Measurements from ENCODE around the gene TMEM147.

TMEM147 gene

GRCh38 chr19:35556025-35556590, 10.7 kb downstream of the TMEM147 start:
- no peak overlapping the region for H3K4me3 ChIP-seq (replicated peaks; ENCODE audit: low read depth, low read length)
- H3K27me3 ChIP-seq (replicated peaks; ENCODE audit: control insufficient read depth, insufficient read depth, low read length), result no peaks in the 10 kb centered on the region; the same call in 1 of the 2 replicates
- no peaks in the 10 kb centered on the region; the same call in 1 of the 2 replicates for H3K36me3 ChIP-seq (ENCODE audit: control insufficient read depth, insufficient read depth, low read length)
- no peak for TF ChIP-seq CTCF (IDR thresholded peaks at IDR 0.05; ENCODE audit: insufficient read depth, low read length, poor library complexity, severe bottlenecking)
- no peak for DNase-seq (ENCODE audit: extremely low read depth, insufficient read length)

GRCh38 chr19:35556846-35557538, 11.6 kb downstream of the TMEM147 start:
- DNase-seq (ENCODE audit: extremely low read depth, insufficient read length), result no peak
- Histone ChIP-seq H3K4me3 (replicated peaks; ENCODE audit: low read depth, low read length) (no peak overlapping the region), H3K27me3 (replicated peaks; ENCODE audit: control insufficient read depth, insufficient read depth, low read length) (no peaks in the 10 kb centered on the region; the same call in 1 of the 2 replicates), H3K36me3 (ENCODE audit: control insufficient read depth, insufficient read depth, low read length) (no peaks in the 10 kb centered on the region)
- TF ChIP-seq CTCF (IDR thresholded peaks at IDR 0.05; ENCODE audit: insufficient read depth, low read length, poor library complexity, severe bottlenecking), result no peak

- H3K36me3 ChIP-seq (ENCODE audit: control insufficient read depth, insufficient read depth, low read length), result no peaks in the 10 kb centered on the region
- TF ChIP-seq CTCF (IDR thresholded peaks at IDR 0.05; ENCODE audit: insufficient read depth, low read length, poor library complexity, severe bottlenecking), result peak; percentile 14
- peak overlapping the region; percentile 16 for H3K4me3 ChIP-seq (replicated peaks; ENCODE audit: low read depth, low read length)
- H3K27me3 ChIP-seq (replicated peaks; ENCODE audit: control insufficient read depth, insufficient read depth, low read length), result no peaks in the 10 kb centered on the region; the same call in 1 of the 2 replicates
- peak; percentile 82 for DNase-seq (ENCODE audit: extremely low read depth, insufficient read length)
Measured at GRCh38 chr19:35557539-35558399, 12.3 kb downstream of the TMEM147 start.

GRCh38 chr19:35558400-35559280, 13.2 kb downstream of the TMEM147 start:
- no peaks in the 10 kb centered on the region for H3K36me3 ChIP-seq (ENCODE audit: control insufficient read depth, insufficient read depth, low read length)
- no peak for TF ChIP-seq CTCF (IDR thresholded peaks at IDR 0.05; ENCODE audit: insufficient read depth, low read length, poor library complexity, severe bottlenecking)
- DNase-seq (ENCODE audit: extremely low read depth, insufficient read length), result no peak
- no peaks in the 10 kb centered on the region; the same call in 1 of the 2 replicates for H3K27me3 ChIP-seq (replicated peaks; ENCODE audit: control insufficient read depth, insufficient read depth, low read length)
- peak overlapping the region; percentile 16 for H3K4me3 ChIP-seq (replicated peaks; ENCODE audit: low read depth, low read length)

- TF ChIP-seq CTCF (IDR thresholded peaks at IDR 0.05; ENCODE audit: insufficient read depth, low read length, poor library complexity, severe bottlenecking), result no peak
- peak; percentile 52 for DNase-seq (ENCODE audit: extremely low read depth, insufficient read length)
- Histone ChIP-seq H3K27me3 (replicated peaks; ENCODE audit: control insufficient read depth, insufficient read depth, low read length) (no peaks in the 10 kb centered on the region; the same call in 1 of the 2 replicates), H3K36me3 (ENCODE audit: control insufficient read depth, insufficient read depth, low read length) (no peaks in the 10 kb centered on the region), H3K4me3 (replicated peaks; ENCODE audit: low read depth, low read length) (no peak overlapping the region)
Measured at GRCh38 chr19:35559281-35559659, 13.8 kb downstream of the TMEM147 start.
